HG02981 (cell line): Measurements from ENCODE around the gene UTP25.
"Not testable (repeated sequence)": the region's sequence is repeated elsewhere in the genome, so short reads cannot be mapped to it uniquely, and the experiment has no call there.

ENCODE experiments used
- ATAC-seq: cut with Tn5 transposase; IDR thresholded peaks from one replicate; pipeline ENCODE4 v1.9.1; 2021; ENCODE audit warnings: mild to moderate bottlenecking, moderate library complexity; ENCODE audit not compliant: unreplicated experiment

UTP25 gene

GRCh38 chr1:209890641-209891330, 63.0 kb downstream of the UTP25 start:
- no peak for ATAC-seq

GRCh38 chr1:209893751-209894150, 66.0 kb downstream of the UTP25 start:
- no peak for ATAC-seq

DNA sequence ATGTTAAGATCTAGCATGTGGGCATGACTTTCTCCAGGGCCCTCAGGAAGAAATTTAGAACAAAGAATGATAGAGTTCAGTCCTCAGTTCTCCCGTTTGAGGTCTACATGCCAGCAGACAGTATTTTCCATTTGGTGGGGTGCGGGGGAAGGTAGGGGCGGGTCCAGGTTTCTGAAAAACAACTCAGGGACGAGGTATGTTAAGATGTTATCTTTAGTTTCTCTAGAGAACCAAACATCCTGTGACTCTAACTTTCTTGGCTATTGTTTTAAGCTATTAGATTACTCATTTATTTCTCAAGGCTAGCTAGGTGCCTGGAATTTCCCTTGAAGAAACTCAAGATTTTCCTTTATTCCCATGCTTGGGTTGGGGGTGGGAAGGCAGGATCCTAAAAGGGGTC, 67.9 kb downstream of the UTP25 start:
- no peak for ATAC-seq

GRCh38 chr1:209896346-209896745, 68.6 kb downstream of the UTP25 start:
- no peak for ATAC-seq

DNA sequence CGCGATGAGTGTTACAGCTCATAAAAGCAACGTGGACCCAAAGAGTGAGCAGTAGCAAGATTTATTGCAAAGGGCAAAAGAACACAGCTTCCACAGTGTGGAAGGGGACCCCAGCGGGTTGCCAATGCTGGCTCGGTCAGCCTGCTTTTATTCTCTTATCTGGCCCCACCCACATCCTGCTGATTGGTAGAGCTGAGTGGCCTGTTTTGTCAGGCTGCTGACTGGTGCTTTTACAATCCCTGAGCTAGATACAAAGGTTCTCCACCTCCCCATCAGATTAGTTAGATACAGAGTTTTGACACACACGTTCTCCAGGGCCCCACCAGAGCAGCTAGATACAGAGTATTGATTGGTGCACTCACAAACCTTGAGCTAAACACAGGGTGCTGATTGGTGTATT, 70.5 kb downstream of the UTP25 start:
- ATAC-seq: not testable (repeated sequence)

GRCh38 chr1:209898851-209899250, 71.1 kb downstream of the UTP25 start:
- ATAC-seq: not testable (repeated sequence)

DNA sequence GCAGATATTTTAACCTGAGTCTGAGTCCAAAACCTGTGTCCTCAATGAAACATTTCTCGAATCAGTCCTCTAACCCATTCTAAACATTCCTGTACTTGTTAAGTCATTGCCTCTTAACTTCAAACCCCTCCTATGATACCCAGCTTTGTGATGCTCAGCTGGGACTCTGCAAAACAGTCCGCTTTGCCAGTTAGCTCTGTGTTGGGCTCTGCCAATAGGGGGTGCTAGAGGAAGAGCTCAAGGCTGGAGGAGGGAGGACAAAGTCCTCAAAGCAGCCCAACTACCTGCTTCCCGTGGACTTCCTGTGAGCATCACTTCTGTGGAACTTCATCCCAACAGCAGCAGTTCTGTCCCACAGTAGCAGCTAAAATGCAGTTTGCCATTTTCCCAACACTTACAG, 72.2 kb downstream of the UTP25 start:
- no peak for ATAC-seq

- ATAC-seq: no peak
Observed at GRCh38 chr1:209900734-209901133, 73.0 kb downstream of the UTP25 start.

DNA sequence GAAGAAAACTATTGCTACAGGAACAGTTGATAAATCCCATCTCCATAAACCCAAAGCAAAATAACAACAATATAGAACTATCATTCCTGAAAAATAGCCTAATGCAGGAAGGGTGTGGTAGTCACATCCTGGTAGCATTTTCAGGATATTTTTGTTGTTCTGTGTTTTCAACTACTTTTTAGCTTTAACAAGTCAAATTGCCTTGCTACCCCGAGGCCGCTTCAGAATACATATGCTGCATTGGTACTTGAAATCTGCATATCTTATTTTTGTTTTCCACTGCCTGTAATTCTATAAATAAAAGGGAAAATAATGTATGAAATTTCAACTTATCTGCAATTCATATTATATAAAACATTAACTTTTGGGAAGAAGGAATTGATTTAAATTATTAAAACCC, 73.4 kb downstream of the UTP25 start:
- ATAC-seq: no peak

DNA sequence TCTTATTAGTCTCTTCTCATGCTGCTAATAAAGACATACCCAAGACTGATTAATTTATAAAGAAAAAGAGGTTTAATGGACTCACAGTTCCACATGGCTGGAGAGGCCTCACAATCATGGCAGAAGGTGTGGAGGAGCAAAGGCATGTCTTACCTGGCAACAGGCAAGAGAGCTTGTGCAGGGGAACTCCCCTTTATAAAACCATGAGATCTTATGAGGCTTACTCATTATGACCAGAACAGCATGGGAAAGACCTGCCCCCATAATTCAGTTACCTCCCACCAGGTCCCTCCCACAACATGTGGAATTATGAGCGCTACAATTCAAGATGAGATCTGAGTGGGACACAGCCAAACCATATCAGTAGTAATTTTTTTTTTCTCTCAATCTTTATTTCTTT, 77.0 kb downstream of the UTP25 start:
- ATAC-seq: not testable (repeated sequence)
